HG02610 (cell line): ENCODE measurements around the gene ZBTB34.

Experiments used
- ATAC-seq: cut with Tn5 transposase; IDR thresholded peaks from one replicate; pipeline ENCODE4 v1.9.1; 2021; ENCODE audit warnings: mild to moderate bottlenecking, moderate library complexity; ENCODE audit not compliant: unreplicated experiment

Gene ZBTB34

GRCh38 chr9:126842977-126843799, 17.3 kb upstream of the ZBTB34 start:
- ATAC-seq, result no peak

- no peak for ATAC-seq
Measured at GRCh38 chr9:126844085-126844484, 16.4 kb upstream of the ZBTB34 start.

GRCh38 chr9:126847051-126847450, 13.4 kb upstream of the ZBTB34 start:
- no peak for ATAC-seq

GRCh38 chr9:126849591-126850225, 10.7 kb upstream of the ZBTB34 start:
- no peak for ATAC-seq

GRCh38 chr9:126851286-126851880, 9.1 kb upstream of the ZBTB34 start:
- no peak for ATAC-seq

GRCh38 chr9:126852086-126852688, 8.3 kb upstream of the ZBTB34 start:
- no peak for ATAC-seq

- ATAC-seq, result no peak
Measured at GRCh38 chr9:126853667-126854066, 6.8 kb upstream of the ZBTB34 start.

- no peak for ATAC-seq
Measured at GRCh38 chr9:126854734-126855133, 5.7 kb upstream of the ZBTB34 start.

GRCh38 chr9:126856326-126856877, 4.0 kb upstream of the ZBTB34 start:
- no peak for ATAC-seq

- no peak for ATAC-seq
Measured at GRCh38 chr9:126857261-126857960, 3.0 kb upstream of the ZBTB34 start.

GRCh38 chr9:126859111-126859510, 1.3 kb upstream of the ZBTB34 start:
- ATAC-seq, result no peak

- peak; percentile 20 for ATAC-seq
Measured at GRCh38 chr9:126860757-126861466, 473 bp downstream of the ZBTB34 start.

- ATAC-seq, result no peak
Measured at GRCh38 chr9:126861707-126862103, 1.3 kb downstream of the ZBTB34 start.

- no peak for ATAC-seq
Measured at GRCh38 chr9:126862104-126862761, 1.8 kb downstream of the ZBTB34 start.

GRCh38 chr9:126864771-126865170, 4.3 kb downstream of the ZBTB34 start:
- ATAC-seq, result no peak

- no peak for ATAC-seq
Measured at GRCh38 chr9:126869368-126869767, 8.9 kb downstream of the ZBTB34 start.

GRCh38 chr9:126872516-126872915, 12.1 kb downstream of the ZBTB34 start:
- peak; percentile 73 for ATAC-seq

GRCh38 chr9:126874546-126875314, 14.3 kb downstream of the ZBTB34 start:
- ATAC-seq, result no peak
